ENCODE measurements around the gene PCNP.
"Not testable (repeated sequence)": the region's sequence is repeated elsewhere in the genome, so short reads cannot be mapped to it uniquely, and the experiment has no call there.

The PCNP gene

DNA sequence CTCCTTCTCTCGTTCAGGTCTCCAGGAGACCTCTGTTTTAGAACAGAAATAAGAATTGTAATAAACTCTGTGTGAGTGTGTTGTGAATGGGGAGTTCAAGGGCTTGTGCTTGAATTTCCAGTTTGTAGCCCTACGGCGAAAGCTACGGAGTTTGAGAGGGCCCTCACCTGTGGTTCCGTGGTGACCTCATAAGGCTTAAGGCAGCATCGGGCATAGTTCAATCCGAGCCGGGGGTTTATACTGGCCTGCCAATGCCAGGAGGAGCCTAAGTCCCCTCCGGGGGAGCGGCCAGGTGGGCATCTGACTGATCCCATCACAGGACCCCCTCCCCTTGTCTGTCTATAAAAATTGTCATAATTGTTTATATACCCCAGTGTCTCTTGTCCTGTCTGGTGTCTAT is 59.2 kb downstream of the PCNP start:
- no peak for DNase-seq

DNA sequence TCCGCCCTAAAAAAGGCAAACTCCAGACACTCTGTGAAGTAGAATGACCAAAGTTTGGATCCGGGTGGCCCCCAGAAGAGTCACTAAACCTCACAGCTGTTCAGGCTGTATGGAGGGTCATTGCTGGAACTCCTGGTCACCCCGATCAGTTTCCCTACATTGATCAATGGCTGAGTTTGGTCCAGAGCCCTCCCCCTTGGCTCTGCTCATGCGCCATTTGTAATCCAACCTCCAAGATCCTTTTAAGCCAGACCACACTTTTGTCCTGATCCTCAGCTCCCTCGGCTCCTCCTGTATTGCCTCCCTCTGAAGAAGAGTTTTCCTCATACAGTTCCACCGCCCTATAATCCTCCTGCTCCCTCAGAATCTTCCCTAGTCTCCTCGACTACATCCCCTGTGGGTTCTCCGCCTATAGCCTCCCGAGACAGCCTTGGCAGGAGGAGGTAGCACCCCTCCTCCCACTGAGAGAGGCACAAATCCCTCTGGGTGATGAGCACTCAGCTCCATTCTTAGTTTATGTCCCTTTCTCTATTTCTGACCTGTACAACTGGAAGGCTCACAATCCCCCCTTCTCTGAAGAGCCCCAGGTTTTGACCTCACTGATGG is 60.7 kb downstream of the PCNP start:
- DNase-seq: no peak

DNA sequence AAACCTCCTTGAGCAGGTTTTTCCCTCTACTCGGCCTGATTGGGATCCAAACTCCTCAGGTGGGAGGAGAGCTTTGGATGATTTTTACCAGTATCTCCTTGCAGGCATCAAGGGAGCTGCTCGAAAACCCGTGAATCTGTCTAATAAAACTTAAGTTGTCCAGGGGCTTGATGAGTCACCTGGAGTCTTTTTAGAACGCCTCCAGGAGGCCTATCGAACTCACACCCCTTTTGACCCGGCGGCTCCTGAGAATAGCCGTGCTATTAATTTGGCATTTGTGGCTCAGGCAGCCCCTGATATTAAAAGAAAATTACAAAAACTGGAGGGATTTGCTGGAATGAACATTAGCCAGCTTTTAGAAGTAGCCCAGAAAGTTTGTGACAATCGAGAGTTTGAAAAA is 61.4 kb downstream of the PCNP start:
- DNase-seq: no peak

DNA sequence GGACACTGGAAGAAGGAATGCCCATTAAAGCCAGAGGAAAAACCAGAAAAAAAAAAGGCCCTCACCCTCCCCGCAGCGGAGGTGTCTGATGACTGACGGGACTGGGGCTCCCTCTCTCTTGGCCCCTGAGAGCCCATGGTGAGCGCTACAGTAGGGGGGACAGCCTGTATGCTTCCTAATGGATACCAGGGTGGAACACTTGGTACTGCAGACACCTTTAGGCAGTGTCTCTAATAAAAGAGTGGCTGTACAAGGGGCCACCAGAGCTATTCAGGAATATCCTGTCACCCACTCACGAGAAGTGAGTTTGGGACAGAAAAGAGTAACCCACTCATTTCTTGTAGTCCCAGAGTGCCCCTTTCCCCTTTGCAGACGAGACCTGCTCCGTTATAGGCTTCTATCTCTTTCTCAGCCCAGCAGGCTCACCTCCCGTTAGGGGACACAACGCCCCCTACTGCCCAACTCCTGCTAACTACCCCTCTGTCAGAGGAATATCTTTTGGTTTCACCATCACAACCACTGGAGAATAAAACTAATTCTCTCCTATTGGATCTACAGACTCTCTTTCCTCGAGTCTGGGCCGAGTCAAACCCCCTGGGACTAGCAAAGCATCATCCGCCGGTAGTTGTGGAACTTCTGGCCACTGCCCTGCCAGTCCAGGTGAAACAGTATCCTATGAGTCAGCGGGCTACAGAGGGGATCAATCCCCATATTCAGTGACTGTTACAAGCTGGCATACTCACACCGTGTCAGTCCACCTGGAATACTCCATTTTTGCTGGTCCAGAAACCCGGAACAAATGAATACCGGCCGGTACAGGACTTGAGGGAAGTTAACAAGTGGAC is 62.2 kb downstream of the PCNP start:
- peak in 5 of 14 donors; percentile 1 to 24 (median 14) for DNase-seq

DNA sequence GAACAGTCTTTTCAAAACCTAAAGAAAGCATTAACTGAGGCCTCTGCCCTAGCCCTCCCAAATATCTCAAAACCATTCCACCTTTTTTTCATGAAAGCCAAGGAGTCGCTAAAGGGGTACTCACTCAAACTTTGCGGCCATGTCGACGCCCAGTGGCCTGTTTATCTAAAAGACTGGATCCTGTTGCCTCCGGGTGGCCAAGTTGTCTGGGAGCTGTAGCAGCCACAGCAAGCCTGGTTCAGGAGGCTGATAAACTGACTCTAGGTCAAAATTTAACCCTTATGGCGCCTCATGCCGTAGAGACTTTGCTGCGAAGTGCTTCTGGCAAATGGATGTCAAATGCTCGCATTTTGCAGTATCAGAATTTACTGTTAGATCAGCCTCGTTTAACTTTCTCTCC is 63.5 kb downstream of the PCNP start:
- DNase-seq: no peak

DNA sequence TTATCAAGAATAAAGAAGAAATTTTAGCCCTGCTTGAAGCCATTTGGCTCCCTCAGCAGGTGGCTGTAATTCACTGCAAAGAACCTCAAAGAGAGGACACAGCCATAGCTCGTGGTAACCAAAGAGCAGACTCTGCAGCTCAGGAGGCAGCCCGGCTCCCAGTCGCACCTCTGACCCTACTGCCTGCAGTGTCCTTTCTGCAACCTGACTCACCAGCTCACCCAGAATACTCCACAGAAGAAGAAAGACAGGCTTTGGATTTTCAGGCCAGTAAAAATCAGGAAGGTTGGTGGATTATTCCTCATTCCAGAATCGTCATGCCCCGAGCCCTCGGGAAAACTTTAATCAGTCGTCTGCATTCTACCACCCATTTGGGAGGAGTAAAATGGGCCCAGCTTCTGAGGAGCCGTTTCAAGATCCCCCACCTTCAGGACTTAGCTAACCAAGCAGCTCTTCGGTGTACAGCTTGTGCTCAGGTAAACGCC is 64.3 kb downstream of the PCNP start:
- no peak for DNase-seq

DNA sequence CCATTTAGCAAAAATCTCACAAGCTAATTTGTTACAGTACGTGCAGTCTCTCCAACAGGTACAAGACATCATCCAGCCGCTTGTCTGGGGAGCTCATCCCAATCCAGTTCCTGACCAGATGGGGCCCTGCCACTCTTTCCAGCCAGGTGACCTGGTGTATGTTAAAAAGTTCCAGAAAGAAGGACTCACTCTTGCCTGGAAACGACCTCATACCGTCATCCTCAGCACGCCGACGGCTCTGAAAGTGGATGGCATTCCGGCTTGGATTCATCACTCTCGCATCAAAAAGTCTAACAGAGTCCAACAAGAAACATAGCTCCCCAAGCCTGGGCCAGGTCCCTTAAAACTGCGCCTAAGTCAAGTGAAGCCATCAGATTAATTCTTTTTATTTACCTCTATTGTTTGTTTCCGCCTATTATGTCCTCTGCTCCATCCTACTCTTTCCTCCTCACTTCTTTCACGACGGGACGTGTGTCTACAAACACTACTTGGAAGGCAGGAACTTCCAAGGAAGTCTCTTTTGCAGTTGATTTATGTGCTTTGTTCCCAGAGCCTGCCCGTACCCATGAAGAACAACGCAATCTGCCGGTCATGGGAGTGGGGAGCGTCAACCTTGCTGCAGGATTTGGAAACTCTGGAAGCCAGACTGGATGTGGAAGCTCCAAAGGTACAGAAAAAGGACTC is 65.4 kb downstream of the PCNP start:
- no peak for DNase-seq

DNA sequence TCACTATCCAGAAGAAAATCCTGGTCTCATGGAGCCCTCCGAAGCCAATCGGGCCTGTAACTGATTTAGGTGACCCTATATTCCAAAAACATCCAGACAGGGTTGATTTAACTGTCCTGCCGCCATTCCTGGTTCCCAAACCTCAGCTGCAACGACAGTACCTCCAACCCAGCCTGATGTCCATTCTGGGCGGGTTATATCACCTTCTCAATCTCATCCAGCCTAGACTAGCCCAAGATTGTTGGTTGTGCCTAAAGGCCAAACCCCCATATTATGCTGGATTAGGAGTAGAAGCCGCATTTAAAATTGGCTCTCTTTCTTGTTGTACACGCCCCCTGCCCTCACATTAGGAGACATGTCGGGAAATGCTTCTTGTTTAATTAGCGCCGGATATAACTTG is 66.3 kb downstream of the PCNP start:
- no peak for DNase-seq

DNA sequence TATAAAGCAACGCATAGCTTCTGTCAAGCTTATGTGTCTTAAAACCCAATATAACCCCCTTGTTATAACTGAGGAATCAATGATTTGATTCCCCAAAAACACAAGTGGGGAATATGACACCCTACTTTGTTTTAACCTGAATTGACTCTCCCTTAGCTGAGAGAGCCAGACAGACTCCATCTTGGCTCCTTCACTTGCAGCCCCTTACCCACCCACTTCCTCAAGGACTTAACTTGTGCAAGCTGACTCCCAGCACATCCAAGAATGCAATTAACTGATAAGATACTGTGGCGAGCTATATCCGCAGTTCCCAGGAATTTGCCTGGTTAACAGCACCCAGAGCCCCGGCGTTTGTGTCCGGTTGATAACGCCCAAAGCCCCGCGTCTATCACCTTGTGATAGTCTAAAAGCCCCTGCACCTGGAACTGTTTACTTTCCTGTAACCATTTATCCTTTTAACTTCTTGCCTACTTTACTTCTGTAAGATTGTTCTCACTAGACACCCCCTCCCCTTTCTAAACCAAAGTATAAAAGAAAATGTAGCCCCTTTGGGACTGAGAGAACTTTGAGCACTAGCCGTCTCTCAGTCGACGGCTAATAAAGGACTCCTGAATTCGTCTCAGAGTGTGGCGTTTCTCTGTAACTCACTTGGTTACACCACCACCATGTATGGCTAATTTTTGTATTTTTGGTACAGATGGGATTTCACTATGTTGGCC is 67.6 kb downstream of the PCNP start:
- DNase-seq: not testable (repeated sequence)

DNA sequence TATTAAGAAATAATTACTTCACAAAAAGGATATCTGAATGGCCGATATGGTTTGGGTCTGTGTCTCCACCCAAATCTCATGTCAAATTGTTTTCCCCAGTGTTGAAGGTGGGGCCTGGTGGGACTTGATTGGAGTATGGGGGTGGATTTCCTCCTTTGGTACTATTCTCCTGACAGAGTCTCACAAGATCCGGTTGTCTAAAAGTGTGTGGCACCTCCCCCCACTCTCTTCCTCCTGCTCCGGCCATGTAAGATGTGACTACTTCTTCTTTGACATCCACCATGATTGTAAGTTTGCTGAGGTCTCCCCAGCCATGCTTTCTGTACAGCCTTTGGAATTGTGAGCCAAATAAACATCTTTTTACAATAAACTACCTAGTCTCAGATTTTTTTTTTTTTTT is 68.5 kb downstream of the PCNP start:
- no peak for DNase-seq

DNA sequence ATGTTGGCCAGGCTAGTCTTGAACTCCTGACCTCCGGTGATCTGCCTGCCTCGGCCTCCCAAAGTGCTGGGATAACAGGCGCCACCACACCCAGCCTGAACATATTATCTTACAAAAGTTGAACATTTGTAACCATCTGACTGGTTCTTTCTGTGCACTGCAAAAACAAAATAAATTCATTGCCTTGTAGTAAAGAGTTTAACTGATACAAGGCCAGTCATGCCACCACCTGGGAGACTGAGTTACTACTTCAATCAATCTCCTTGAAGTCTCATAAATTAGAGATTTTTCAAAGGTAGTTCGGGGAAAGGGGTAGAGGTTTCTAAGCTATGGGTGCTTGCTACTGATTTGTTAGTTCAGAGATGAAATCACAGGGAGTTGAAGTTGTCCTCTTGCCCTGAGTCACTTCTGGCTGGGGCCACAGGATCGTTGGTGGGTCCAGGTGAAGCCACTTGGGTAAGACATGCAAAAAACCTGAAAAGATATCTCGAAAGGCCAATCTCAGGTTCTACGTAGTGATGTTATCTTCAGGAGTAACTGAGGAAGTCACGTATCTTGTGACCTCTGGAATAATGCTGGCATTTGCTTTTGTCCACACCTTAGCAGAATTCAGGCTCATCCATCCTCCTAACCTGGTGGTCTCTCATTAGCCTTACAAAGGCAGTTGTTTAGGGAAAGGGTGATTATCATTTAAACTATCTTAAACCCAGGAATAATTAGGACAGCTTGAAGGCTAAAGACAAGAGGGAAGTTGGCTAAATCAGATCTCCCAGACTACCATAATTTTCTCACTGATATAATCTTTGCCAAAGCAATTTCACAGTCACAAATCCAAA is 69.2 kb downstream of the PCNP start:
- DNase-seq: no peak

All from C1 segment of cervical spinal cord (tissue), 14 donors.